HEK293 (cell line): ENCODE measurements around the gene TRIM65.

Source experiments
- CTCF ChIA-PET: fragments of 350-600 bp; formaldehyde crosslinking; extraction: SDS; loops from one replicate; lab custom pipeline; 2021; ENCODE audit warnings: antibody characterized with exemption; lab: Yijun Ruan, JAX
- POLR2A ChIA-PET: fragments of 300-600 bp; formaldehyde crosslinking; extraction: SDS; loops from one replicate; lab custom pipeline; 2020; ENCODE audit warnings: antibody characterized with exemption, inconsistent platforms; lab: Yijun Ruan, JAX
- H3K27ac ChIP-seq: fragments of 200-500 bp; sonication (Bioruptor generic); 2 replicates; pipeline ENCODE4 v1.5.1; 2014; ENCODE audit warnings: low read depth, low read length, control low read depth, inconsistent platforms; ENCODE audit errors: extremely low read depth
- H3K36me3 ChIP-seq, 2 experiments: fragments of 200-500 bp in 1 of 2; sonication (Bioruptor generic) in 1 of 2; 1 replicate in 1 of 2; 2 replicates in 1 of 2; pipeline ENCODE4 v1.5.1; 2014 to 2017; ENCODE audit warnings: inconsistent platforms in 2 of 2, low read length in 2 of 2; ENCODE audit not compliant: control insufficient read depth in 2 of 2, insufficient read depth in 1 of 2
- H3K4me1 ChIP-seq: fragments of 200-500 bp; sonication (Bioruptor generic); 2 replicates; pipeline ENCODE4 v1.5.1; 2014; ENCODE audit warnings: mild to moderate bottlenecking, low read length, inconsistent platforms; ENCODE audit not compliant: control insufficient read depth, insufficient read depth
- H3K4me3 ChIP-seq: 2 replicates; pipeline ENCODE4 v1.5.1; 2011; ENCODE audit warnings: low read depth, mild to moderate bottlenecking, control low read depth, low read length, moderate library complexity
- H3K9me3 ChIP-seq: fragments of 200-500 bp; sonication (Bioruptor generic); 2 replicates; pipeline ENCODE4 v1.5.1; 2014; ENCODE audit warnings: low read depth, low read length, inconsistent platforms; ENCODE audit not compliant: control insufficient read depth, insufficient read depth
- BCL6B ChIP-seq: fragments of 450-650 bp; formaldehyde crosslinking; IDR thresholded peaks from 2 replicates; pipeline ENCODE4 v1.5.1; 2017; ENCODE audit warnings: missing biosample characterization, missing genetic modification characterization
- FEZF1 ChIP-seq: fragments of 450-650 bp; formaldehyde crosslinking; IDR thresholded peaks from 2 replicates; pipeline ENCODE4 v1.5.1; 2016; ENCODE audit warnings: missing biosample characterization, missing genetic modification characterization
- INSM2 ChIP-seq: fragments of 450-650 bp; formaldehyde crosslinking; IDR thresholded peaks from 2 replicates; pipeline ENCODE4 v1.5.1; 2016; ENCODE audit warnings: missing biosample characterization, missing genetic modification characterization
- MEIS1 ChIP-seq: sonication (generic); formaldehyde crosslinking; IDR thresholded peaks from 2 replicates; pipeline ENCODE4 v1.8.1; 2022; ENCODE audit warnings: missing genetic modification reagents, mild to moderate bottlenecking, borderline replicate concordance
- RBAK ChIP-seq: fragments of 450-650 bp; formaldehyde crosslinking; IDR thresholded peaks from 2 replicates; pipeline ENCODE4 v1.5.1; 2016; ENCODE audit warnings: missing biosample characterization, missing genetic modification characterization
- SALL2 ChIP-seq: fragments of 450-650 bp; formaldehyde crosslinking; IDR thresholded peaks from 2 replicates; pipeline ENCODE4 v1.5.0; 2017; ENCODE audit warnings: missing biosample characterization, mild to moderate bottlenecking, missing genetic modification characterization, borderline replicate concordance
- ZBTB49 ChIP-seq: fragments of 450-650 bp; formaldehyde crosslinking; IDR thresholded peaks from 2 replicates; pipeline ENCODE4 v1.5.1; 2016; ENCODE audit warnings: missing biosample characterization, missing genetic modification characterization, low read depth
- ZBTB8A ChIP-seq: fragments of 450-650 bp; formaldehyde crosslinking; IDR thresholded peaks from 2 replicates; pipeline ENCODE4 v1.5.1; 2016; ENCODE audit warnings: missing biosample characterization, missing genetic modification characterization
- ZFP69B ChIP-seq: fragments of 450-650 bp; formaldehyde crosslinking; IDR thresholded peaks from 2 replicates; pipeline ENCODE4 v1.5.1; 2016; ENCODE audit warnings: missing biosample characterization, missing genetic modification characterization
- ZNF10 ChIP-seq: fragments of 450-650 bp; formaldehyde crosslinking; IDR thresholded peaks from 2 replicates; pipeline ENCODE4 v1.5.1; 2017; ENCODE audit warnings: missing biosample characterization, missing genetic modification characterization
- ZNF18 ChIP-seq: fragments of 450-650 bp; formaldehyde crosslinking; IDR thresholded peaks from 2 replicates; pipeline ENCODE4 v1.5.1; 2016; ENCODE audit warnings: missing biosample characterization, missing genetic modification characterization
- ZNF341 ChIP-seq: fragments of 450-650 bp; formaldehyde crosslinking; IDR thresholded peaks from 2 replicates; pipeline ENCODE4; 2016; ENCODE audit warnings: low read depth, missing biosample characterization, missing genetic modification characterization
- ZNF48 ChIP-seq: fragments of 450-650 bp; formaldehyde crosslinking; IDR thresholded peaks from 2 replicates; pipeline ENCODE4 v1.5.1; 2016; ENCODE audit warnings: missing biosample characterization, missing genetic modification characterization
- ZNF488 ChIP-seq: fragments of 450-650 bp; formaldehyde crosslinking; IDR thresholded peaks from 2 replicates; pipeline ENCODE4 v1.5.1; 2016; ENCODE audit warnings: missing biosample characterization, missing genetic modification characterization
- ZNF529 ChIP-seq: fragments of 450-650 bp; formaldehyde crosslinking; IDR thresholded peaks from 2 replicates; pipeline ENCODE4 v1.5.1; 2017; ENCODE audit warnings: missing genetic modification characterization, missing biosample characterization; ENCODE audit not compliant: insufficient replicate concordance
- ZNF548 ChIP-seq: fragments of 450-650 bp; formaldehyde crosslinking; IDR thresholded peaks from 2 replicates; pipeline ENCODE4 v1.5.1; 2016; ENCODE audit warnings: missing biosample characterization, missing genetic modification characterization
- ZNF560 ChIP-seq: fragments of 450-650 bp; formaldehyde crosslinking; IDR thresholded peaks from 2 replicates; pipeline ENCODE4 v1.5.1; 2017; ENCODE audit warnings: missing biosample characterization, missing genetic modification characterization, borderline replicate concordance
- ZNF626 ChIP-seq: fragments of 450-650 bp; sonication (Bioruptor Pico); formaldehyde crosslinking; IDR thresholded peaks from 2 replicates; pipeline ENCODE4 v1.5.1; 2018; ENCODE audit warnings: missing biosample characterization, missing genetic modification characterization, inconsistent platforms
- ZNF629 ChIP-seq: fragments of 450-650 bp; formaldehyde crosslinking; IDR thresholded peaks from 2 replicates; pipeline ENCODE4 v1.5.1; 2017; ENCODE audit warnings: missing biosample characterization, missing genetic modification characterization
- ZNF639 ChIP-seq: fragments of 450-650 bp; formaldehyde crosslinking; IDR thresholded peaks from 2 replicates; pipeline ENCODE4 v1.5.1; 2016; ENCODE audit warnings: missing biosample characterization, missing genetic modification characterization
- ZNF701 ChIP-seq: fragments of 450-650 bp; formaldehyde crosslinking; IDR thresholded peaks from 2 replicates; pipeline ENCODE4 v1.5.1; 2016; ENCODE audit warnings: missing biosample characterization, missing genetic modification characterization
- ZNF76 ChIP-seq: fragments of 450-650 bp; formaldehyde crosslinking; IDR thresholded peaks from 2 replicates; pipeline ENCODE4; 2016; ENCODE audit warnings: low read depth, missing biosample characterization, missing genetic modification characterization, borderline replicate concordance
- ZNF768 ChIP-seq: fragments of 450-650 bp; formaldehyde crosslinking; IDR thresholded peaks from 2 replicates; pipeline ENCODE4 v1.5.1; 2018; ENCODE audit warnings: missing biosample characterization, mild to moderate bottlenecking, missing genetic modification characterization
- ZNF830 ChIP-seq: fragments of 450-650 bp; IDR thresholded peaks from 2 replicates; pipeline ENCODE4 v1.5.0; 2018; ENCODE audit warnings: missing biosample characterization, missing genetic modification characterization, low read depth, mild to moderate bottlenecking, moderate library complexity
- ZNF837 ChIP-seq: fragments of 450-650 bp; formaldehyde crosslinking; IDR thresholded peaks from 2 replicates; pipeline ENCODE4 v1.5.1; 2016; ENCODE audit warnings: missing biosample characterization, missing genetic modification characterization
- ZSCAN4 ChIP-seq: fragments of 450-650 bp; formaldehyde crosslinking; IDR thresholded peaks from 2 replicates; pipeline ENCODE4 v1.5.1; 2017; ENCODE audit warnings: missing biosample characterization, missing genetic modification characterization

Gene TRIM65

GRCh38 chr17:75925912-75926311, 29.2 kb upstream of the TRIM65 start:
- POLR2A ChIA-PET = interaction anchor here (0.7 kb wide), 1 partner anchor 15 kb away, joined by 4 read pairs; the partner anchor contains the start of gene FBF1
- CTCF ChIA-PET = interaction anchor here (1.0 to 3.7 kb wide), 4 partner anchors 20 to 78 kb away, joined by 3 to 47 read pairs (median 10); partner anchors contain the start of genes CDK3 and MRPL38
- Histone ChIP-seq H3K27ac (no peak overlapping the region), H3K4me1 (no peaks in the 10 kb centered on the region), H3K36me3 (peaks cover 0 to 83% of the 10 kb centered on the region in 2 experiments; a peak in 2 of 3 replicates), H3K4me3 (no peak overlapping the region), H3K9me3 (no peaks in the 10 kb centered on the region)
- TF ChIP-seq ZNF48 (tag by site-specific recombination) (no peak), MEIS1 (CRISPR knock-in tag) (no peak), ZNF529 (no peak), ZFP69B (no peak), ZNF701 (no peak), ZNF488 (tag by site-specific recombination) (no peak), SALL2 (tag by site-specific recombination) (no peak), ZSCAN4 (no peak), ZNF76 (tag by site-specific recombination) (no peak), ZNF629 (tag by site-specific recombination) (no peak), ZNF560 (tag by site-specific recombination) (no peak), ZNF10 (tag by site-specific recombination) (no peak), ZNF830 (no peak), INSM2 (tag by site-specific recombination) (no peak), FEZF1 (no peak)

GRCh38 chr17:75925103-75925502, 28.4 kb upstream of the TRIM65 start:
- Histone ChIP-seq H3K36me3 (peaks cover 0 to 89% of the 10 kb centered on the region in 2 experiments; a peak in 2 of 3 replicates), H3K4me3 (no peak overlapping the region), H3K27ac (no peak overlapping the region), H3K9me3 (no peaks in the 10 kb centered on the region), H3K4me1 (no peaks in the 10 kb centered on the region)
- POLR2A ChIA-PET = interaction anchor here (0.7 kb wide), 1 partner anchor 16 kb away, joined by 4 read pairs; the partner anchor contains the start of gene FBF1
- CTCF ChIA-PET = interaction anchor here (1.0 to 3.7 kb wide), 3 partner anchors 21 to 79 kb away, joined by 3 to 47 read pairs (median 14); partner anchors contain the start of gene MRPL38
- TF ChIP-seq ZNF768 (tag by site-specific recombination) (no peak), RBAK (no peak), ZNF837 (tag by site-specific recombination) (no peak), ZNF626 (tag by site-specific recombination) (no peak), ZNF560 (tag by site-specific recombination) (no peak), ZNF341 (tag by site-specific recombination) (no peak), BCL6B (tag by site-specific recombination) (no peak), ZBTB49 (tag by site-specific recombination) (no peak), ZNF18 (tag by site-specific recombination) (no peak), ZBTB8A (tag by site-specific recombination) (no peak), ZNF548 (tag by site-specific recombination) (no peak), ZNF639 (no peak)
